ENCODE data around the gene CDK5RAP2.

The CDK5RAP2 gene

DNA sequence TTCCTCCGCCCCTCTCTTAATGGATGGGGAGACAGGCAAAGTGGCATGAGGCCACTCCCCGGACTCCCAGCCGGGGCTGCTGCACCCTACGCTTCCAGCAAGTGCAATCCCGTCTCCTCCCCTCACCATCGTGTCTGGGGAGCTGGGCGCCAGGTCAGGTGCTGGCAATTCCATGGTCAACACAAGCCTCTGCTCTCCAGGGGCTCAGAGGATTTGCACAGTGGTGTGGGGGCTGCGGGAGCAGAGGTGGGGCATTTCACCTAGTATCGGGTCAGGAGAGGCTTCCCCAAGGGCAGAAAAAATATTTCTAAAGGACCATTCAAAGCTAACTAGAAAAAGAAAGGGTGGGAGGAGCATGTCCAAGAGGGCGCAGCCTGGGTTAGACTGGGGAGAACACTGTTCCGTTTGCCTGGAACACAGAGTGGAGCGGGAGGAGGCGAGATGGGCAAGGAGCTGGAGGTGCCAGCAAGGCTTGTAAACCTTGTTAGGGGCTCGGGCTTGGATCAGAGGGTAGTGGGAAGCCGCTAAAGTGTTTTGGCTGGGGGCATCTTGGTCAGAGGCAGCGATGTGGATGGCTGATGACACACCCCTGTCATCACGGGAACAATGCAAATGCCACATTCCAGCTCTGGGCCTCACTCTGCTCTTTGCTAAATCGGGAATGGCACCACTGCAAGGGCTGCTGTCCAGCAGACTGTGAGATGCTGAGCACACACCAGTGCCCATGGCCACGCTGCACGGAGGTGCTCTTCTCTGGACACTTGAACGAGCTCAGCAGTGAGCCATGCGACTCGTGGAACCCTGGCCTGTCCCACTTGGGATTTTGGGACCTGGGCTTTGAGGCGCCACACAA lies 191.7 kb downstream of the CDK5RAP2 start:
- peaks cover 54% of the 10 kb centered on the region for H3K36me3 ChIP-seq (ENCODE audit: control insufficient read depth, insufficient read depth, low read length)
- no peak overlapping the region for H3K27ac ChIP-seq (ENCODE audit: low read depth, low read length)
- no peaks in the 10 kb centered on the region for H3K9me3 ChIP-seq (ENCODE audit: control insufficient read depth, insufficient read depth, low read depth, low read length)
- H3K4me1 ChIP-seq (ENCODE audit: control insufficient read depth, insufficient read depth, low read length), result peaks cover 9% of the 10 kb centered on the region
- no peaks in the 10 kb centered on the region for H3K27me3 ChIP-seq (ENCODE audit: control insufficient read depth, insufficient read depth, low read length)
- H3K4me3 ChIP-seq (ENCODE audit: low read depth, low read length), result no peak overlapping the region
- H3K9ac ChIP-seq (ENCODE audit: low read length), result no peak overlapping the region

DNA sequence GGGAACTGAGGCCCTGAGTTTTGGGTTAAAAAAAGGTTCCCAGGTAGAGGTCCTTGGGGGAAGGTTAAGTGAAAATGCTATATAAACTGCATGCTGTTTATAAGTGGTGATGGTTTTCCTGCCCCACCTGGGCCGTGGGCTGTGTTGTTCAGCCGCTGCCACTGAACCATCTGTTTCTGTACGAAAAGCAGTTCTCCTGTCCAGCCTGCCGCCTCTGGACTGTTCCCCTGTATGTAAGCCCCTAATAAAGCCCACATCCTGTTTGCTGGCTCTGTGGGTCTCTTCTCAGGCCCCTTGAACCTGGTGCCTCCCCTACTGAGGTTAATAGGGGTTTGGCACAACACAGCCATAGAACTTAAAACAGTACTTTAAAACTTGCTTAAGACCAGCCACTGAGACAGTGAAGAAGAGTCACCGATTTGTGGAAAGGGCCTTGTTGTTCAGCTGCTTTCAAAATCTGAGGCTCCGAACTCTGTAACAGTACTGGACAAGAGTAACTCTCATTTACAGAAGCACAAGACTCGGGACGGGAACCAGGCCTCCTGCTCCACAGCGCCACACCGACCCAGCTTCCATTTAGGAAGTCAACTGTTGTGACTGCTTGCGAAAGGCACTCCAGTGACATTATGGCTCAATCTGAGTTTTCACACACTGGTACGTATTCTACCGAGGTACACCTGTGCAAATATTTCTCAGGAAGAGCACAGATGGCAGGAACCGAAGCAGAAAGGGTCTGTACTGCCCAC lies 192.5 kb downstream of the CDK5RAP2 start:
- Histone ChIP-seq H3K27ac (ENCODE audit: low read depth, low read length) (no peak overlapping the region), H3K36me3 (ENCODE audit: control insufficient read depth, insufficient read depth, low read length) (peaks cover 46% of the 10 kb centered on the region)

DNA sequence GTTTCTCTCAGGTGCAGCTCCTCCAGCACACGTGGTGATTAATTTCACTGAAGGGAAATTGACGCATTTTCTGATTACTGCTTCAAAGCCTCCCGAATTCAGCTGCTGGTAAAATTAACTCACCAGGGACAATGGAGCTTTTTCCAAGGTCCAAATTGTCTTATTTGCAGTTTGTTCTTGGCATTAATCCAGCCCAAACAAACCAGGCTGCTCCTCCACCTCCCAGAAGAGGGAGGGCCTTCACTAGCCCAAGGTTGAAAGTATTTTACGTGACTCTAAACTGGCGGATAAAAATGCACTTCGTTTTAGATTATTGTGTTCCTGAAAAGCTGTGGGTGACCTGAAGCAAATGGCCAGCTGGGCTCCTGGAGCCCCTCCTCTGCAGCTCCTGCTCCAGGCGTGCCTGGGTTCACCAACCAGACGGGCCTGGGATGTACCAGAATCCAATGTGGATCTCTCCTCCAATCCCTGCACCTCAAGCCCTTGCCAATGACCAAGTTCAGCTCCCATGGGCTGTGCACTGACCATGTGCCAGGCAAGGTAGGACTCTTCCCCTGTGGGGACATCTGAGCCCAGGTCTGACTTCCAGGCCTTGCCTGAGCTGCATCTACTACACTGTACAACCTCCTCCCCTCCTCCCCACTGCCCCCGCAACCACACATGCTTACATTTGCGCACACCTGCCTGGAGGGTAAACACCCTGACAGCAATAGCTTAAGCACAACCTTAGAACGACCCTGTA lies 193.4 kb downstream of the CDK5RAP2 start:
- peaks cover 37% of the 10 kb centered on the region for H3K36me3 ChIP-seq (ENCODE audit: control insufficient read depth, insufficient read depth, low read length)
- no peak overlapping the region for H3K9ac ChIP-seq (ENCODE audit: low read length)
- H3K27ac ChIP-seq (ENCODE audit: low read depth, low read length), result no peak overlapping the region
- no peaks in the 10 kb centered on the region for H3K9me3 ChIP-seq (ENCODE audit: control insufficient read depth, insufficient read depth, low read depth, low read length)
- H3K4me1 ChIP-seq (ENCODE audit: control insufficient read depth, insufficient read depth, low read length), result peaks cover 9% of the 10 kb centered on the region
- no peaks in the 10 kb centered on the region for H3K27me3 ChIP-seq (ENCODE audit: control insufficient read depth, insufficient read depth, low read length)
- no peak overlapping the region for H3K4me3 ChIP-seq (ENCODE audit: low read depth, low read length)

More for the DNA sequence above, 192.5 kb downstream of the CDK5RAP2 start:
- H3K4me1 ChIP-seq (ENCODE audit: control insufficient read depth, insufficient read depth, low read length), result peaks cover 9% of the 10 kb centered on the region
- no peaks in the 10 kb centered on the region for H3K27me3 ChIP-seq (ENCODE audit: control insufficient read depth, insufficient read depth, low read length)
- no peaks in the 10 kb centered on the region for H3K9me3 ChIP-seq (ENCODE audit: control insufficient read depth, insufficient read depth, low read depth, low read length)
- H3K4me3 ChIP-seq (ENCODE audit: low read depth, low read length), result no peak overlapping the region
- no peak overlapping the region for H3K9ac ChIP-seq (ENCODE audit: low read length)

DNA sequence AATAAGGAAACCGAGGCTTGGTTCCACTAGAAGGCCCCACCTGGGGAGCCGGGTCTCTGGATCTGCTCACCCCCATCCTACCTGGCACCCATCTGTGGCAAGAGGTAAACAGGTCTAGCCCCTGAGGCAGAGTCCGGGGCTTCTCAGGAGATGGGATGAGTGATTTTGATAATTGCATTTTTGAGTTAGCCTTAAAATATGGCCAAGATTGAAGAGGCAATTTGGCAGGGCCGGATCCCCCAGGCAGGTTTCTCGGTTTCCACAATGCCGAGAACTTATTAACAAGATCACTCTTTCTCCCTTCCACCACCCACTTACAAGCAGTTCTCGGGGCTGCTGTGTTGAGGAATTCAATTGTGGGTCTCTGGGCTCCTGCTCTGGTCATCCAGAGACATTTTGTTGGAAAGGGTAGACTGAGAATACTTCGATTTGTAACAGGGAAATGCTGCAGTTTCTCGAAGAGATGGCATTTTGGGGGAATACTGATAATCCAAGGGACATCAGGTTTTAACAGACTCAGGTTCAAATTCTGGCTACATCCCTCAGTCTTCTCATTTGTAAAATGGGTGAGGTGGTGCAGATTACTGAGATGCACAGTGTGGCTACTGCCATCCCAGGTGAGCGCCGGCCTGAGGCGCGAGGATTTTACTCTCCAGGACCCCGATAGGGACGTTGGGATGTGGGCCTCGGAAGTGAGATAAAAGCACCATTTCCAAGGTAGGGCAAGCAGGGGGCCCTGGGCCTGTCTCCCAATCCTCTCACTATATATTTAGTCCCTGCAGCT lies 194.2 kb downstream of the CDK5RAP2 start:
- Histone ChIP-seq H3K36me3 (ENCODE audit: control insufficient read depth, insufficient read depth, low read length) (peaks cover 29% of the 10 kb centered on the region), H3K27me3 (ENCODE audit: control insufficient read depth, insufficient read depth, low read length) (no peaks in the 10 kb centered on the region), H3K4me1 (ENCODE audit: control insufficient read depth, insufficient read depth, low read length) (peaks cover 9% of the 10 kb centered on the region), H3K27ac (ENCODE audit: low read depth, low read length) (no peak overlapping the region), H3K9ac (ENCODE audit: low read length) (no peak overlapping the region), H3K9me3 (ENCODE audit: control insufficient read depth, insufficient read depth, low read depth, low read length) (no peaks in the 10 kb centered on the region), H3K4me3 (ENCODE audit: low read depth, low read length) (no peak overlapping the region)

DNA sequence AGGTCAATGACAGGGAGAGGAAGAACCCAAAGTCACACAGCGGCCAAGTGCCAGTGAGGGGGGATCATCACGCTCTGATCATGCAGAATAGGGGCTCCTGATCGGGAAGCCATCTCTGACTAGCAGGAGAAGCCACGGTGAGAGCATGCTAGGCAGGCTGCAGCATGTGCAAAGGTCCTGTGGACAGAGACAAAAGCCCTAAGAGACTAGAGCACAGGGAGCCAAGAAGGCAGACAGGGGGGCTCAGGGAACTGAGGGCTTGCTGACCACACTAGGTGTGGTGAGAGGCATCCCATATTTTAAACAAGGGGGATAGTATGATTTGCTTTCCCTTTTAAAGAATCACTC lies 195.1 kb downstream of the CDK5RAP2 start:
- no peak overlapping the region for H3K9ac ChIP-seq (ENCODE audit: low read length)
- H3K4me3 ChIP-seq (ENCODE audit: low read depth, low read length), result no peak overlapping the region
- H3K27me3 ChIP-seq (ENCODE audit: control insufficient read depth, insufficient read depth, low read length), result no peaks in the 10 kb centered on the region
- H3K27ac ChIP-seq (ENCODE audit: low read depth, low read length), result no peak overlapping the region
- peaks cover 20% of the 10 kb centered on the region for H3K36me3 ChIP-seq (ENCODE audit: control insufficient read depth, insufficient read depth, low read length)
- H3K9me3 ChIP-seq (ENCODE audit: control insufficient read depth, insufficient read depth, low read depth, low read length), result peaks cover 3% of the 10 kb centered on the region; the same call in 1 of the 2 replicates
- H3K4me1 ChIP-seq (ENCODE audit: control insufficient read depth, insufficient read depth, low read length), result peaks cover 9% of the 10 kb centered on the region

DNA sequence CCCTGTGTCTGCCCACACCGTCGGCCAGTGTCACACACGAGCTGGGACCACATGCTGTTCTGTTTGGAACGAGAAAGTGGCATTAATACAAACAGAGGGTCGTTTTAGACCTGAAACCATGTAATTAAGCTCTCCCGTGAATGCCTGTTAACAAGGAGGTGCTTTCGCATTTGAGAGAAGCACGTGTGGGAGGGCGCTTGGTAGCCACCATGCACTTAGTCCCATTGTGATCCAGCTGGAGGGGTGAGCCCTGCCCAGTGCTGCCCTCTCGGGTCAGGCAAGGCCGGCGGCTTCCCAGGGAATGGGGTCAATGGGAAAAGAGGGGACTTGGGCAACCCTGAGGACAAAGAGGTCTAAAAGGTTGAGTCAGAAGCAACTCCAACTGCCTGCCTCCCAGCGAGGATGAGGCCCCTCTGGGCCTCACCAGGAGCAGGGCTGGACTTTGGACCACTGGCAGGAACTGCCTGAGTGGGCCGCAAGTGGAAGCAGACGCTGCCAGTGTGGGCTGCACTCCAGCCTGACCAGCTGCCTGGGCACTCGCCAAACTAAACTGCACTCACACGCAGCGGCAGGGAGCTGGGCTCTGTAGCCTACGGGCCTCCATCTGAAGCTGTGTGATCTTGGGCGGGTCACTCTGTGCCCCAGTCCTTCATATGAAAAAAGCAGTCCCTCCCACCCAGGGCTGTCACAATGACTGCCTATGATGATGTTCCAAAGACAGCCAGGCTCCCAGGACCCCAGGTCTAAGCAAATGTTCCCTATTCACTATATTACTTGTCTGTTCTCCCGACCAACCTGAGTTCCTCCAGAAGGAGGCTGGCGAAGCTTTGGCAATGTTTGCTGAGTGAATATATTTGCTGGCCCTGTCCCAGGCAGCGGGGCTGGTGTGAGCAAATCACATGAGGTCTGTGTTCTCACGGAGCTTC lies 195.7 kb downstream of the CDK5RAP2 start:
- peaks cover 9% of the 10 kb centered on the region; the same call in 1 of the 2 replicates for H3K9me3 ChIP-seq (ENCODE audit: control insufficient read depth, insufficient read depth, low read depth, low read length)
- H3K36me3 ChIP-seq (ENCODE audit: control insufficient read depth, insufficient read depth, low read length), result peaks cover 14% of the 10 kb centered on the region
- H3K4me1 ChIP-seq (ENCODE audit: control insufficient read depth, insufficient read depth, low read length), result peaks cover 9% of the 10 kb centered on the region
- no peak overlapping the region for H3K27ac ChIP-seq (ENCODE audit: low read depth, low read length)
- H3K4me3 ChIP-seq (ENCODE audit: low read depth, low read length), result no peak overlapping the region
- H3K9ac ChIP-seq (ENCODE audit: low read length), result no peak overlapping the region
- no peaks in the 10 kb centered on the region for H3K27me3 ChIP-seq (ENCODE audit: control insufficient read depth, insufficient read depth, low read length)

DNA sequence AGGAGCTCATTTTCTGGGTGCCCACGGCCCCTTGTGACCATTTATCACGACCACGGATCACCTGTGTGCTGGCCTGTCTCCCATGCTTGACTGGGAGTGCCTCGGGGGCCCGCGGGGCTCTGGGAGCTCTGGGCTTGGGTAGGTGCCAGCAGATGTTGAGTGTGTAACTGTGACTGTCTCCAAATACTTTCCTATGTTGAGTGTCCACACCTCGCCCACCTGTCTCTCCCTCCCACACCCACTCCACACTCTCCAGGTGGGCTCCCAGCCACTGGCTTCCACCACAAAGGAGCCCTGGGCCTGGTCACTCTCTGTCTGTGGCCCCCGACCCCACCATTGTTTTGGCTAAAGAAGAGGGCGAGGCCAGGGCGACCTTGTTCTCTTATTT lies 196.4 kb downstream of the CDK5RAP2 start:
- Histone ChIP-seq H3K9ac (ENCODE audit: low read length) (no peak overlapping the region), H3K9me3 (ENCODE audit: control insufficient read depth, insufficient read depth, low read depth, low read length) (peaks cover 15% of the 10 kb centered on the region; the same call in 1 of the 2 replicates), H3K4me3 (ENCODE audit: low read depth, low read length) (no peak overlapping the region), H3K36me3 (ENCODE audit: control insufficient read depth, insufficient read depth, low read length) (peaks cover 7% of the 10 kb centered on the region; the same call in 1 of the 2 replicates), H3K4me1 (ENCODE audit: control insufficient read depth, insufficient read depth, low read length) (peaks cover 9% of the 10 kb centered on the region), H3K27me3 (ENCODE audit: control insufficient read depth, insufficient read depth, low read length) (no peaks in the 10 kb centered on the region), H3K27ac (ENCODE audit: low read depth, low read length) (no peak overlapping the region)

DNA sequence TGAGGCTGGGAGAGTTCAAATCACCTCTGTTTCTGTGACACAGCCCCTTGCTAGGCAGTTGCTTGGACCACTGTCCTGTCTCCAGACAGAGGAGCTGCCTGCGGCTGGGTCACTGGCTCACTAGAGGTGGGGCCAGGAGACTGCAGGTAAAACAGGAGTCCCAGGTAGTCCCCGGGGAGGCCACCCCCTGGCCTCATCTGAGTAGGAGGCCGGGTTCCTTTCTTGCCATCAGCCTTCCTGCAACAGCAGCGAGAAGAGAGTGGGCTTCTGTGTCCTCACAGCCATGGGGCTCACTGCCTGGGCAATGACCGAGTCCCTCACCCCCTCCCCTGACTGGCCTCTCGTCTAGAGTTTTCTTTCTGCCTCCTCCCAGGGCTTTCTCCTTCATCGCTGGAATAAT lies 197.5 kb downstream of the CDK5RAP2 start:
- Histone ChIP-seq H3K9me3 (ENCODE audit: control insufficient read depth, insufficient read depth, low read depth, low read length) (peaks cover 16% of the 10 kb centered on the region; the same call in 1 of the 2 replicates), H3K36me3 (ENCODE audit: control insufficient read depth, insufficient read depth, low read length) (no peaks in the 10 kb centered on the region), H3K27ac (ENCODE audit: low read depth, low read length) (no peak overlapping the region), H3K4me3 (ENCODE audit: low read depth, low read length) (no peak overlapping the region), H3K4me1 (ENCODE audit: control insufficient read depth, insufficient read depth, low read length) (peaks cover 9% of the 10 kb centered on the region), H3K9ac (ENCODE audit: low read length) (no peak overlapping the region), H3K27me3 (ENCODE audit: control insufficient read depth, insufficient read depth, low read length) (no peaks in the 10 kb centered on the region)

DNA sequence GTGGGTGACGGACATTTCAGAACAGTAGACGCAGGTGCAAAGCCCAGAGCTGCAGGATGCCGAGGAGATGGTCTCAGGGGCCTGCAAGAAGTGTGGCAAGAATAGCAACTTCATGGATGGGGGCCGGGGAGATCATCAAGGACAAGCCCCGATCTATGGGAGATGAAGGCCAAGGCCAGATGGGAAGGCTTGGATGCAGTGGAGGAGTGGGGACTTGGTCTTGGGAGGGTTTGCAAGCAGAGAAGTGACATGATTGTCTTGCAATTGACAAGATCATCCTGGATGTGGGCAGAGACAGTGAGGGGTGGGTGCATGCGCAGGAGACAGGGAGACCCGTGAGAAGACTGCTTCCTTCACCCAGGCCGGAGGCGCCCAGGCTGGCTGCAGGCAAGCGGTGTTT lies 198.1 kb downstream of the CDK5RAP2 start:
- peaks cover 9% of the 10 kb centered on the region for H3K4me1 ChIP-seq (ENCODE audit: control insufficient read depth, insufficient read depth, low read length)
- no peak overlapping the region for H3K27ac ChIP-seq (ENCODE audit: low read depth, low read length)
- H3K27me3 ChIP-seq (ENCODE audit: control insufficient read depth, insufficient read depth, low read length), result no peaks in the 10 kb centered on the region
- no peak overlapping the region for H3K4me3 ChIP-seq (ENCODE audit: low read depth, low read length)
- peaks cover 18% of the 10 kb centered on the region; the same call in 1 of the 2 replicates for H3K9me3 ChIP-seq (ENCODE audit: control insufficient read depth, insufficient read depth, low read depth, low read length)
- H3K9ac ChIP-seq (ENCODE audit: low read length), result no peak overlapping the region
- H3K36me3 ChIP-seq (ENCODE audit: control insufficient read depth, insufficient read depth, low read length), result no peaks in the 10 kb centered on the region

Data from HUES6 (cell line).